HG02970 (cell line): ENCODE results near the gene LTBP1.
"Not testable (repeated sequence)": the region's sequence is repeated elsewhere in the genome, so short reads cannot be mapped to it uniquely, and the experiment has no call there.

ENCODE experiments used
- ATAC-seq: cut with Tn5 transposase; IDR thresholded peaks from one replicate; pipeline ENCODE4 v1.9.1; 2021; ENCODE audit warnings: mild to moderate bottlenecking, moderate library complexity, moderate number of reproducible peaks; ENCODE audit not compliant: unreplicated experiment, low FRiP score

LTBP1 gene

GRCh38 chr2:33433279-33434235, 486.8 kb downstream of the LTBP1 start:
- no peak for ATAC-seq

- ATAC-seq: no peak
Observed at GRCh38 chr2:33435518-33435917, 488.8 kb downstream of the LTBP1 start.

- no peak for ATAC-seq
Observed at GRCh38 chr2:33436083-33436482, 489.3 kb downstream of the LTBP1 start.

- no peak for ATAC-seq
Observed at GRCh38 chr2:33437297-33437696, 490.5 kb downstream of the LTBP1 start.

- no peak for ATAC-seq
Observed at GRCh38 chr2:33437815-33438214, 491.1 kb downstream of the LTBP1 start.

- no peak for ATAC-seq
Observed at GRCh38 chr2:33441235-33441810, 494.6 kb downstream of the LTBP1 start.

- ATAC-seq: not testable (repeated sequence)
Observed at GRCh38 chr2:33442052-33442451, 495.3 kb downstream of the LTBP1 start.

- no peak for ATAC-seq
Observed at GRCh38 chr2:33442528-33443079, 495.9 kb downstream of the LTBP1 start.

GRCh38 chr2:33443274-33443829, 496.6 kb downstream of the LTBP1 start:
- ATAC-seq: no peak

- no peak for ATAC-seq
Observed at GRCh38 chr2:33444967-33445366, 498.2 kb downstream of the LTBP1 start.

- ATAC-seq: no peak
Observed at GRCh38 chr2:33448220-33448899, 501.6 kb downstream of the LTBP1 start.
